HepG2 (cell line): ENCODE measurements around the gene RHEBL1.

ENCODE experiments used
- BCLAF1 ChIP-seq: fragments of 450-650 bp; IDR thresholded peaks from 2 replicates; pipeline ENCODE4 v1.6.1; 2017; ENCODE audit warnings: mild to moderate bottlenecking
- BRCA1 ChIP-seq: sonication (generic); formaldehyde crosslinking; IDR thresholded peaks from 2 replicates; pipeline ENCODE4 v1.4.0; 2020; ENCODE audit warnings: missing genetic modification reagents
- CHD2 ChIP-seq: IDR thresholded peaks from 2 replicates; pipeline ENCODE4 v1.6.1; 2011; ENCODE audit warnings: low read depth, low read length, improper control_type of control experiment
- FOXK1 ChIP-seq: sonication (generic); formaldehyde crosslinking; IDR thresholded peaks from 2 replicates; pipeline ENCODE4 v1.4.0; 2020; ENCODE audit warnings: low read depth, missing genetic modification reagents, borderline replicate concordance
- GTF3A ChIP-seq: sonication (generic); formaldehyde crosslinking; conservative IDR thresholded peaks from 2 replicates; pipeline ENCODE4 v1.4.0; 2020; ENCODE audit warnings: mild to moderate bottlenecking, missing genetic modification reagents
- KDM5A ChIP-seq: fragments of 200-600 bp; sonication (generic); IDR thresholded peaks from 2 replicates; pipeline ENCODE4 v1.7.0; 2018; ENCODE audit warnings: antibody characterized with exemption, mild to moderate bottlenecking, low read length, borderline replicate concordance
- NFE2L2 ChIP-seq: fragments of 150-350 bp; IDR thresholded peaks from 2 replicates; pipeline ENCODE4 v1.6.1; 2014; ENCODE audit warnings: low read length
- SKI ChIP-seq: fragments of 450-650 bp; IDR thresholded peaks from one replicate; pipeline ENCODE4 v1.6.1; 2018; ENCODE audit warnings: mild to moderate bottlenecking; ENCODE audit not compliant: partially characterized antibody
- ZNF232 ChIP-seq: sonication (generic); formaldehyde crosslinking; IDR thresholded peaks from 2 replicates; pipeline ENCODE4 v1.4.0; 2020; ENCODE audit warnings: missing genetic modification reagents, borderline replicate concordance
- ZNF331 ChIP-seq: sonication (generic); formaldehyde crosslinking; IDR thresholded peaks from 2 replicates; pipeline ENCODE4 v1.4.0; 2020; ENCODE audit warnings: missing genetic modification reagents
- ZNF670 ChIP-seq: sonication (generic); formaldehyde crosslinking; IDR thresholded peaks from 2 replicates; pipeline ENCODE4 v1.8.0; 2022; ENCODE audit warnings: mild to moderate bottlenecking, missing genetic modification reagents, borderline replicate concordance
- ZNF777 ChIP-seq: sonication (generic); formaldehyde crosslinking; IDR thresholded peaks from 2 replicates; pipeline ENCODE4 v1.4.0; 2020; ENCODE audit warnings: missing genetic modification reagents
- TF ChIP-seq, protein P1 (sequence below): sonication (generic); formaldehyde crosslinking; IDR thresholded peaks from 2 replicates; pipeline ENCODE4 v1.5.0; 2020; ENCODE audit warnings: mild to moderate bottlenecking, missing genetic modification reagents, moderate library complexity
- TF ChIP-seq, protein P2 (sequence below): sonication (generic); formaldehyde crosslinking; IDR thresholded peaks from 2 replicates; pipeline ENCODE4 v1.4.0; 2020; ENCODE audit warnings: missing genetic modification reagents

DNA sequence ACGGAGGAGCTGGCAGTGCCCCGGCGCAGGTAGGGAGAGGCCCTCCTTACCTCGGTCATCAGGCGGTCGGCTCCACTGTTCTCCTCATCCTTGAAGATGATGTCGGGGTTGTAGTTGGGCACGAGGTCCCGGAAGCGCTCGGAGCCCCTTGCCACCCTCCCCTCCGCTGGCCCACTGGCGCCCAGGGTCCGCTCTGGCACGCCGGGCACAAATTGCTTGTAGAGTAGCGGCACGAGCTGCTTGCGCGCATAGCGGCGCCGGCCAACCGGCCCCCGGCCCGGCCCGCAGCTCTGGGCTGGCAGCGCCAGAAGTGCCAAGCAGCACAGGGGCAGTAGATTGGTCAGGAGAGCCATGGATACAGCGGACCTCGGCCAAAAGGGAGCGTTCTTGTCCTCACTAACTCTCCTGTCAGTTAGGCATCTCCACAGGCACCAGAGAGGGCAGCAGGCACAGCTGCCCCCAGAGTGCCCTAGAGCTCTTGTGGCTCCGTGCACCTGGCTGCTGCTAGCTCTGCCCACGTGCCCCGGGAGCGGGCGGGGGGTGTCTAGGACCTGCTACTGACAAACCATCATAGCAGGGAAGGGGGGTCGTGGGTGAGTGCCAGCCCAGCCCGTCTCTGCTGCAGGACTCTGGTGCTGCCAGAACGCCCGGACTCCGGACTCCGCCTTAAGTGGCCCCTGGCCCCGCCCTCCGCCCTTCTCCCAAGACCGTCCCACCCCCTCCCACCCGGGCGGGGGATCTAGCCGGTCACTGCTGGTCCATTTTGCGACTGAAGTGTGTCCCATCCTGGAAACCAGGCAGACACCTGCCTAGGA is 24.6 kb upstream of the RHEBL1 start, which contains the start of gene DHH:
- TF ChIP-seq, protein P1, sequence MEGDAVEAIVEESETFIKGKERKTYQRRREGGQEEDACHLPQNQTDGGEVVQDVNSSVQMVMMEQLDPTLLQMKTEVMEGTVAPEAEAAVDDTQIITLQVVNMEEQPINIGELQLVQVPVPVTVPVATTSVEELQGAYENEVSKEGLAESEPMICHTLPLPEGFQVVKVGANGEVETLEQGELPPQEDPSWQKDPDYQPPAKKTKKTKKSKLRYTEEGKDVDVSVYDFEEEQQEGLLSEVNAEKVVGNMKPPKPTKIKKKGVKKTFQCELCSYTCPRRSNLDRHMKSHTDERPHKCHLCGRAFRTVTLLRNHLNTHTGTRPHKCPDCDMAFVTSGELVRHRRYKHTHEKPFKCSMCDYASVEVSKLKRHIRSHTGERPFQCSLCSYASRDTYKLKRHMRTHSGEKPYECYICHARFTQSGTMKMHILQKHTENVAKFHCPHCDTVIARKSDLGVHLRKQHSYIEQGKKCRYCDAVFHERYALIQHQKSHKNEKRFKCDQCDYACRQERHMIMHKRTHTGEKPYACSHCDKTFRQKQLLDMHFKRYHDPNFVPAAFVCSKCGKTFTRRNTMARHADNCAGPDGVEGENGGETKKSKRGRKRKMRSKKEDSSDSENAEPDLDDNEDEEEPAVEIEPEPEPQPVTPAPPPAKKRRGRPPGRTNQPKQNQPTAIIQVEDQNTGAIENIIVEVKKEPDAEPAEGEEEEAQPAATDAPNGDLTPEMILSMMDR (CRISPR knock-in tag): no peak
- TF ChIP-seq SKI (no peak), CHD2 (no peak), FOXK1 (CRISPR knock-in tag) (no peak), NFE2L2 (no peak), ZNF331 (no peak), GTF3A (no peak), ZNF777 (no peak), ZNF670 (CRISPR knock-in tag) (no peak), KDM5A (no peak), BCLAF1 (no peak), BRCA1 (no peak), ZNF232 (no peak)
- TF ChIP-seq, protein P2, sequence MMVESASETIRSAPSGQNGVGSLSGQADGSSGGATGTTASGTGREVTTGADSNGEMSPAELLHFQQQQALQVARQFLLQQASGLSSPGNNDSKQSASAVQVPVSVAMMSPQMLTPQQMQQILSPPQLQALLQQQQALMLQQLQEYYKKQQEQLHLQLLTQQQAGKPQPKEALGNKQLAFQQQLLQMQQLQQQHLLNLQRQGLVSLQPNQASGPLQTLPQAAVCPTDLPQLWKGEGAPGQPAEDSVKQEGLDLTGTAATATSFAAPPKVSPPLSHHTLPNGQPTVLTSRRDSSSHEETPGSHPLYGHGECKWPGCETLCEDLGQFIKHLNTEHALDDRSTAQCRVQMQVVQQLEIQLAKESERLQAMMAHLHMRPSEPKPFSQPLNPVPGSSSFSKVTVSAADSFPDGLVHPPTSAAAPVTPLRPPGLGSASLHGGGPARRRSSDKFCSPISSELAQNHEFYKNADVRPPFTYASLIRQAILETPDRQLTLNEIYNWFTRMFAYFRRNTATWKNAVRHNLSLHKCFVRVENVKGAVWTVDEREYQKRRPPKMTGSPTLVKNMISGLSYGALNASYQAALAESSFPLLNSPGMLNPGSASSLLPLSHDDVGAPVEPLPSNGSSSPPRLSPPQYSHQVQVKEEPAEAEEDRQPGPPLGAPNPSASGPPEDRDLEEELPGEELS: no peak
